ENCODE data around the gene UNC5CL.

DNA sequence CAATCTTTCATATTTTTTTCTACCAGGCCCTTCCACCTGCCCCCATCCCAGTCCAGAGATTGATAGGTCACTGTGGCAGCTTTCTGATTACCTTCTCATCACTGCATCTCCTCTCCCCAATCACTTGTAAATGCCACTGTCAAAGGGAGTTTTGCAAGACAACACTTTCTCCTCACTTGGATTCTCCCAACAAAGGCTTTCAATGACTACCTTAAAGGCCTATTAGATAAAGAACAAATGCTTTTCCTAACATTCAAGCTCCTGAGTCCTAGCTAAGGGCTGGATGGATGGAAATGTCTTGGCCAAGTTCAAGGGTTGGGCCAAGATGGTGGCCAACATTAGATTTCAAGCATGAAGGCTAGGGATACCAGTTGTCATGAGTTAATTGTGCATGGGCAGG, 55.3 kb downstream of the UNC5CL start:
- TF ChIP-seq EZH2phosphoT487 (IDR thresholded peaks at IDR 0.05; ENCODE audit: borderline replicate concordance), result no peak
- TF ChIP-seq, protein P1, sequence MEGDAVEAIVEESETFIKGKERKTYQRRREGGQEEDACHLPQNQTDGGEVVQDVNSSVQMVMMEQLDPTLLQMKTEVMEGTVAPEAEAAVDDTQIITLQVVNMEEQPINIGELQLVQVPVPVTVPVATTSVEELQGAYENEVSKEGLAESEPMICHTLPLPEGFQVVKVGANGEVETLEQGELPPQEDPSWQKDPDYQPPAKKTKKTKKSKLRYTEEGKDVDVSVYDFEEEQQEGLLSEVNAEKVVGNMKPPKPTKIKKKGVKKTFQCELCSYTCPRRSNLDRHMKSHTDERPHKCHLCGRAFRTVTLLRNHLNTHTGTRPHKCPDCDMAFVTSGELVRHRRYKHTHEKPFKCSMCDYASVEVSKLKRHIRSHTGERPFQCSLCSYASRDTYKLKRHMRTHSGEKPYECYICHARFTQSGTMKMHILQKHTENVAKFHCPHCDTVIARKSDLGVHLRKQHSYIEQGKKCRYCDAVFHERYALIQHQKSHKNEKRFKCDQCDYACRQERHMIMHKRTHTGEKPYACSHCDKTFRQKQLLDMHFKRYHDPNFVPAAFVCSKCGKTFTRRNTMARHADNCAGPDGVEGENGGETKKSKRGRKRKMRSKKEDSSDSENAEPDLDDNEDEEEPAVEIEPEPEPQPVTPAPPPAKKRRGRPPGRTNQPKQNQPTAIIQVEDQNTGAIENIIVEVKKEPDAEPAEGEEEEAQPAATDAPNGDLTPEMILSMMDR (conservative IDR thresholded peaks at IDR 0.05; ENCODE audit: low read length), result no peak
